H9 (cell line): ENCODE measurements around the gene ITPA. TPM values are rescaled to one million over a fixed set of nuclear protein-coding genes. Genes with fewer than 3 reads are reported as not detected.

Experiments used
- DNase-seq: peaks from one replicate; pipeline ENCODE4 v3.0.0-alpha.2; 2017
- H2AFZ ChIP-seq: one replicate; pipeline ENCODE4 v1.6.1; 2013; ENCODE audit warnings: mild to moderate bottlenecking, low read length, control low read depth, moderate library complexity
- H2AK5ac ChIP-seq: 2 replicates; pipeline ENCODE4 v1.6.1; 2013; ENCODE audit warnings: low read length, control low read depth, mixed read lengths; ENCODE audit not compliant: insufficient read length
- H2BK120ac ChIP-seq: one replicate; pipeline ENCODE4 v1.6.1; 2013; ENCODE audit warnings: low read depth, mild to moderate bottlenecking, low read length, control low read depth, inconsistent platforms; ENCODE audit not compliant: poor library complexity, severe bottlenecking
- H2BK12ac ChIP-seq: 2 replicates; pipeline ENCODE4 v1.6.1; 2013; ENCODE audit warnings: low read length, control low read depth, mixed read lengths, low read depth; ENCODE audit not compliant: insufficient read length
- H2BK15ac ChIP-seq: 2 replicates; pipeline ENCODE4 v1.6.1; 2013; ENCODE audit warnings: low read depth, low read length, control low read depth
- H2BK20ac ChIP-seq: one replicate; pipeline ENCODE4 v1.6.1; 2013; ENCODE audit warnings: low read depth, mild to moderate bottlenecking, low read length, control low read depth, inconsistent platforms; ENCODE audit not compliant: poor library complexity, severe bottlenecking
- H2BK5ac ChIP-seq: 2 replicates; pipeline ENCODE4 v1.6.1; 2013; ENCODE audit warnings: low read length, control low read depth, mixed read lengths; ENCODE audit not compliant: insufficient read length
- H3K14ac ChIP-seq: 2 replicates; pipeline ENCODE4 v1.6.1; 2013; ENCODE audit warnings: low read length, control low read depth; ENCODE audit not compliant: insufficient read depth
- H3K18ac ChIP-seq: 2 replicates; pipeline ENCODE4 v1.6.1; 2013; ENCODE audit warnings: low read depth, mild to moderate bottlenecking, mixed read lengths, low read length, control low read depth; ENCODE audit not compliant: insufficient read length
- H3K23ac ChIP-seq: 2 replicates; pipeline ENCODE4 v1.6.1; 2013; ENCODE audit warnings: low read length, control low read depth, mixed read lengths, low read depth; ENCODE audit not compliant: insufficient read length
- H3K23me2 ChIP-seq: 2 replicates; pipeline ENCODE4 v1.6.1; 2013; ENCODE audit warnings: low read depth, mild to moderate bottlenecking, mixed read lengths, low read length, control low read depth; ENCODE audit not compliant: insufficient read length, poor library complexity, severe bottlenecking
- H3K27ac ChIP-seq: 2 replicates; pipeline ENCODE4 v1.5.1; 2013; ENCODE audit warnings: low read length, control low read depth, mixed read lengths, low read depth; ENCODE audit not compliant: insufficient read length
- H3K27me3 ChIP-seq: 2 replicates; pipeline ENCODE4 v1.6.1; 2013; ENCODE audit warnings: low read length, control low read depth, inconsistent platforms; ENCODE audit not compliant: insufficient read depth
- H3K4ac ChIP-seq: 2 replicates; pipeline ENCODE4 v1.6.1; 2013; ENCODE audit warnings: low read depth, mild to moderate bottlenecking, control low read depth, inconsistent platforms, low read length, moderate library complexity
- H3K4me1 ChIP-seq: 2 replicates; pipeline ENCODE4 v1.6.1; 2013; ENCODE audit warnings: low read length, control low read depth, inconsistent platforms; ENCODE audit not compliant: insufficient read depth
- H3K4me2 ChIP-seq: 2 replicates; pipeline ENCODE4 v1.6.1; 2013; ENCODE audit warnings: low read length, control low read depth, mixed read lengths; ENCODE audit not compliant: insufficient read length, insufficient read depth
- H3K56ac ChIP-seq: 2 replicates; pipeline ENCODE4 v1.6.1; 2013; ENCODE audit warnings: low read depth, mild to moderate bottlenecking, mixed read lengths, low read length, control low read depth; ENCODE audit not compliant: insufficient read length
- H3K79me1 ChIP-seq: 2 replicates; pipeline ENCODE4 v1.6.1; 2013; ENCODE audit warnings: low read depth, mild to moderate bottlenecking, moderate library complexity, low read length, control low read depth, inconsistent platforms; ENCODE audit not compliant: insufficient read depth, poor library complexity, severe bottlenecking
- H3K79me2 ChIP-seq: 2 replicates; pipeline ENCODE4 v1.6.1; 2013; ENCODE audit warnings: low read length, control low read depth, inconsistent platforms; ENCODE audit not compliant: insufficient read depth
- H3K9ac ChIP-seq: 2 replicates; pipeline ENCODE4 v1.6.1; 2013; ENCODE audit warnings: low read length, control low read depth, mixed read lengths; ENCODE audit not compliant: insufficient read length; ENCODE audit errors: extremely low read depth
- H3K9me3 ChIP-seq: one replicate; pipeline ENCODE4 v1.6.1; 2013; ENCODE audit warnings: low read depth, low read length, inconsistent platforms; ENCODE audit not compliant: control insufficient read depth
- H3T11ph ChIP-seq: one replicate; pipeline ENCODE4 v1.6.1; 2013; ENCODE audit warnings: mild to moderate bottlenecking, low read length, control low read depth, inconsistent platforms
- H4K20me1 ChIP-seq: one replicate; pipeline ENCODE4 v1.6.1; 2013; ENCODE audit not compliant: control insufficient read depth, insufficient read length, insufficient read depth
- H4K5ac ChIP-seq: 2 replicates; pipeline ENCODE4 v1.6.1; 2013; ENCODE audit warnings: low read depth, mild to moderate bottlenecking, mixed read lengths, low read length, control low read depth; ENCODE audit not compliant: insufficient read length
- H4K8ac ChIP-seq: replicated peaks from 2 replicates; pipeline ENCODE4 v1.6.1; 2013; ENCODE audit warnings: low read length, control low read depth, mixed read lengths, low read depth; ENCODE audit not compliant: insufficient read length
- H4K91ac ChIP-seq: 2 replicates; pipeline ENCODE4 v1.6.1; 2013; ENCODE audit warnings: low read depth, mild to moderate bottlenecking, moderate library complexity, mixed read lengths, low read length, control low read depth; ENCODE audit not compliant: insufficient read length
- H3K27ac Mint-ChIP-seq, 3 experiments: 2 replicates in 2 of 3; 3 replicates in 1 of 3; pipeline ENCODE4 v1.8.0; 2020 to 2021; ENCODE audit warnings: mixed read lengths in 3 of 3, mild to moderate bottlenecking in 1 of 3, moderate library complexity in 1 of 3
- H3K27me3 Mint-ChIP-seq: 2 replicates; pipeline ENCODE4 v1.8.0; 2021; ENCODE audit warnings: low read depth, mild to moderate bottlenecking, moderate library complexity, mixed read lengths
- H3K36me3 Mint-ChIP-seq, 3 experiments: 2 replicates in 2 of 3; 3 replicates in 1 of 3; pipeline ENCODE4 v1.8.0; 2020 to 2021; ENCODE audit warnings: low read depth in 3 of 3, mixed read lengths in 3 of 3; ENCODE audit not compliant: insufficient read depth in 1 of 3
- H3K4me1 Mint-ChIP-seq, 2 experiments: 2 replicates each; pipeline ENCODE4 v1.8.0; 2020; ENCODE audit warnings: mixed read lengths in 2 of 2
- H3K4me3 Mint-ChIP-seq, 2 experiments: 2 replicates in 1 of 2; 3 replicates in 1 of 2; pipeline ENCODE4 v1.8.0; 2020 to 2021; ENCODE audit warnings: mild to moderate bottlenecking in 2 of 2, mixed read lengths in 2 of 2, moderate library complexity in 1 of 2
- H3K9me3 Mint-ChIP-seq, 2 experiments: 2 replicates in 1 of 2; 3 replicates in 1 of 2; pipeline ENCODE4 v1.8.0; 2020; ENCODE audit warnings: mild to moderate bottlenecking in 2 of 2, mixed read lengths in 2 of 2, moderate library complexity in 1 of 2
- WGBS: extraction: QIAGEN DNeasy Blood & Tissue Kit; methylation state at CpG from one replicate; pipeline ENCODE4 v1.1.7; 2013; ENCODE audit warnings: missing lambda C conversion rate, low lambda C conversion rate, mixed read lengths; ENCODE audit not compliant: insufficient read length; ENCODE audit errors: extremely low coverage; 5-methylcytosine and 5-hydroxymethylcytosine counted together
- total RNA-seq: library from RNA; stranded (reverse); gene quantifications from 2 replicates; pipeline ENCODE4 v1.2.1, GENCODE V29; 2021
- TF ChIP-seq, protein P1 (sequence below): fragments of 200-600 bp; sonication (generic); conservative IDR thresholded peaks from 3 replicates; pipeline ENCODE4 v1.8.0; 2021; ENCODE audit warnings: antibody characterized with exemption, mild to moderate bottlenecking

The ITPA gene
- total RNA-seq, 1 experiment from 2014 or later: 74.5 TPM

DNA sequence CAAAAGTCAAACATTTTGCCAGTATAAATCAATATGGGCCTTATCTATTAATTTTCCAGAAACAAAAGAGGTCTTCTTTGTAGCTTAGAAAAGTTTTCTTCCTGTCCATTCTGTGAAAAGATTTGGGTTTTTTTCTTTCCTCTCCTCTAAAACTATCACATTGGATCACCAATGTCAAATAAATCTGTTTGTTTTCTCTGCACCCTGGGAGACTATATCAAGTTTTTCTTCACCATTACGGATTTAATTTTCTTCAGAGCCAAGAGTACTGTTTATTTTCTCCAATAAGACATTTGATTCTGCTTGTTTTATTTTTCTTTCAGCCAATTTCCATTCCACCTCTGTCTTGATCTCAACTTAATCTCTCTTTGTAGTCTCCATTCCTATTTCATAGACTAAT is 34.0 kb upstream of the ITPA start:
- Mint-ChIP-seq H3K27me3 (peaks cover 13% of the 10 kb centered on the region), H3K4me3 (peak overlapping the region; percentile 89 to 98), H3K36me3 (peaks cover 0 to 2% (median 0%) of the 10 kb centered on the region in 3 experiments; a peak in 2 of 7 replicates), H3K9me3 (no peaks in the 10 kb centered on the region; a peak in 1 of 5 replicates), H3K27ac (no peak overlapping the region; a peak in 2 of 7 replicates), H3K4me1 (peaks cover 30 to 36% of the 10 kb centered on the region in 2 experiments)
- no peak overlapping the region for H3T11ph ChIP-seq
- H3K79me1 ChIP-seq: no peaks in the 10 kb centered on the region
- H4K8ac ChIP-seq: no peak overlapping the region
- H3K4me1 ChIP-seq: no peaks in the 10 kb centered on the region
- no peak overlapping the region for H2BK12ac ChIP-seq
- H3K27ac ChIP-seq: no peak overlapping the region
- H3K9ac ChIP-seq: peak overlapping the region; percentile 69
- H2BK5ac ChIP-seq: no peak overlapping the region
- H2BK15ac ChIP-seq: no peak overlapping the region
- H3K23me2 ChIP-seq: peaks cover 14% of the 10 kb centered on the region
- no peaks in the 10 kb centered on the region for H3K27me3 ChIP-seq
- no peak overlapping the region for H3K4ac ChIP-seq
- H2BK20ac ChIP-seq: no peak overlapping the region
- no peak overlapping the region for H2AK5ac ChIP-seq
- H3K79me2 ChIP-seq: no peaks in the 10 kb centered on the region
- no peak overlapping the region for H3K18ac ChIP-seq
- H4K20me1 ChIP-seq: no peaks in the 10 kb centered on the region
- H3K56ac ChIP-seq: no peak overlapping the region
- H2AFZ ChIP-seq: no peak overlapping the region
- H4K5ac ChIP-seq: no peak overlapping the region
- DNase-seq: no peak
- H3K4me2 ChIP-seq: peak overlapping the region; percentile 67
- TF ChIP-seq, protein P1, sequence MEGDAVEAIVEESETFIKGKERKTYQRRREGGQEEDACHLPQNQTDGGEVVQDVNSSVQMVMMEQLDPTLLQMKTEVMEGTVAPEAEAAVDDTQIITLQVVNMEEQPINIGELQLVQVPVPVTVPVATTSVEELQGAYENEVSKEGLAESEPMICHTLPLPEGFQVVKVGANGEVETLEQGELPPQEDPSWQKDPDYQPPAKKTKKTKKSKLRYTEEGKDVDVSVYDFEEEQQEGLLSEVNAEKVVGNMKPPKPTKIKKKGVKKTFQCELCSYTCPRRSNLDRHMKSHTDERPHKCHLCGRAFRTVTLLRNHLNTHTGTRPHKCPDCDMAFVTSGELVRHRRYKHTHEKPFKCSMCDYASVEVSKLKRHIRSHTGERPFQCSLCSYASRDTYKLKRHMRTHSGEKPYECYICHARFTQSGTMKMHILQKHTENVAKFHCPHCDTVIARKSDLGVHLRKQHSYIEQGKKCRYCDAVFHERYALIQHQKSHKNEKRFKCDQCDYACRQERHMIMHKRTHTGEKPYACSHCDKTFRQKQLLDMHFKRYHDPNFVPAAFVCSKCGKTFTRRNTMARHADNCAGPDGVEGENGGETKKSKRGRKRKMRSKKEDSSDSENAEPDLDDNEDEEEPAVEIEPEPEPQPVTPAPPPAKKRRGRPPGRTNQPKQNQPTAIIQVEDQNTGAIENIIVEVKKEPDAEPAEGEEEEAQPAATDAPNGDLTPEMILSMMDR: no peak
- no peak overlapping the region for H3K14ac ChIP-seq
- no peak overlapping the region for H3K23ac ChIP-seq
- no peak overlapping the region for H2BK120ac ChIP-seq
- H4K91ac ChIP-seq: no peak overlapping the region
- no peaks in the 10 kb centered on the region for H3K9me3 ChIP-seq
- no CpG with 5 or more reads among the region's 1 CpG for WGBS
